Measurements from ENCODE around the gene VPS18. TPM values are rescaled to one million over a fixed set of nuclear protein-coding genes. Genes with fewer than 3 reads are reported as not detected.
A peak's percentile ranks its signal among the peaks of the same experiment; 100 is the strongest.
"Not testable (repeated sequence)": the region's sequence is repeated elsewhere in the genome, so short reads cannot be mapped to it uniquely, and the experiment has no call there.

Gene VPS18
- total RNA-seq, 2 donors from 2014 or later = 10.7 to 12.1 TPM

- Mint-ChIP-seq H3K4me1 (ENCODE audit: low read depth) (peaks cover 23% of the 10 kb centered on the region), H3K36me3 (ENCODE audit: insufficient read depth in 2 of 2) (no peaks in the 10 kb centered on the region), H3K9me3 (no peaks in the 10 kb centered on the region), H3K4me3 (no peak overlapping the region), H3K27ac (no peak overlapping the region), H3K27me3 (ENCODE audit: low read depth) (no peaks in the 10 kb centered on the region)
- DNase-seq (no peak), ATAC-seq (replicated peaks in 1 of 2) (no peak)
These were observed 37.5 kb upstream of the VPS18 start for GRCh38 chr15:40856746-40857145.

GRCh38 chr15:40857601-40858341 is 36.5 kb upstream of the VPS18 start:
- no peaks in the 10 kb centered on the region for H3K27me3 Mint-ChIP-seq (ENCODE audit: low read depth)
- H3K4me3 Mint-ChIP-seq = no peak overlapping the region
- H3K36me3 Mint-ChIP-seq (ENCODE audit: insufficient read depth in 2 of 2) = no peaks in the 10 kb centered on the region
- peaks cover 23% of the 10 kb centered on the region for H3K4me1 Mint-ChIP-seq (ENCODE audit: low read depth)
- ATAC-seq (replicated peaks in 1 of 2) (peak; percentile 86 to 88), DNase-seq (peak; percentile 81 to 88)
- H3K9me3 Mint-ChIP-seq = no peaks in the 10 kb centered on the region
- H3K27ac Mint-ChIP-seq = no peak overlapping the region

- Mint-ChIP-seq H3K27me3 (ENCODE audit: low read depth) (no peaks in the 10 kb centered on the region), H3K4me1 (ENCODE audit: low read depth) (peaks cover 23% of the 10 kb centered on the region), H3K4me3 (no peak overlapping the region), H3K36me3 (ENCODE audit: insufficient read depth in 2 of 2) (no peaks in the 10 kb centered on the region), H3K9me3 (no peaks in the 10 kb centered on the region), H3K27ac (no peak overlapping the region)
- no peak for DNase-seq
- no peak for ATAC-seq (replicated peaks in 1 of 2)
These were observed 35.5 kb upstream of the VPS18 start for GRCh38 chr15:40858706-40859105.

- DNase-seq = peak; percentile 88 to 89
- ATAC-seq (replicated peaks in 1 of 2) = peak; percentile 83 to 84
- peaks cover 23% of the 10 kb centered on the region for H3K4me1 Mint-ChIP-seq (ENCODE audit: low read depth)
- H3K4me3 Mint-ChIP-seq = no peak overlapping the region
- H3K36me3 Mint-ChIP-seq (ENCODE audit: insufficient read depth in 2 of 2) = no peaks in the 10 kb centered on the region
- H3K27ac Mint-ChIP-seq = no peak overlapping the region
- H3K9me3 Mint-ChIP-seq = no peaks in the 10 kb centered on the region
- H3K27me3 Mint-ChIP-seq (ENCODE audit: low read depth) = no peaks in the 10 kb centered on the region
These were observed 34.9 kb upstream of the VPS18 start for GRCh38 chr15:40859206-40859851.

GRCh38 chr15:40861147-40861546 is 33.1 kb upstream of the VPS18 start:
- not testable (repeated sequence) for DNase-seq; H3K4me3 Mint-ChIP-seq; ATAC-seq (replicated peaks in 1 of 2); H3K9me3 Mint-ChIP-seq; H3K36me3 Mint-ChIP-seq (ENCODE audit: insufficient read depth in 2 of 2); H3K27ac Mint-ChIP-seq; H3K27me3 Mint-ChIP-seq (ENCODE audit: low read depth)
- peaks cover 23% of the 10 kb centered on the region for H3K4me1 Mint-ChIP-seq (ENCODE audit: low read depth)

- ATAC-seq (replicated peaks in 1 of 2) (no peak), DNase-seq (no peak)
- Mint-ChIP-seq H3K27me3 (ENCODE audit: low read depth) (no peaks in the 10 kb centered on the region), H3K4me3 (no peak overlapping the region), H3K36me3 (ENCODE audit: insufficient read depth in 2 of 2) (no peaks in the 10 kb centered on the region), H3K4me1 (ENCODE audit: low read depth) (peaks cover 9% of the 10 kb centered on the region), H3K9me3 (no peaks in the 10 kb centered on the region), H3K27ac (no peak overlapping the region)
These were observed 30.5 kb upstream of the VPS18 start for GRCh38 chr15:40863660-40864270.

GRCh38 chr15:40867199-40867598 is 27.1 kb upstream of the VPS18 start:
- Mint-ChIP-seq H3K27me3 (ENCODE audit: low read depth) (no peaks in the 10 kb centered on the region), H3K9me3 (no peaks in the 10 kb centered on the region)

GRCh38 chr15:40869686-40870085 is 24.6 kb upstream of the VPS18 start:
- no peak for ATAC-seq (replicated peaks in 1 of 2)

More at GRCh38 chr15:40867199-40867598, 27.1 kb upstream of the VPS18 start:
- H3K4me1 Mint-ChIP-seq (ENCODE audit: low read depth) = peaks cover 4% of the 10 kb centered on the region
- DNase-seq = no peak
- no peak for ATAC-seq (replicated peaks in 1 of 2)
- no peak overlapping the region for H3K27ac Mint-ChIP-seq
- no peaks in the 10 kb centered on the region for H3K36me3 Mint-ChIP-seq (ENCODE audit: insufficient read depth in 2 of 2)
- no peak overlapping the region for H3K4me3 Mint-ChIP-seq

GRCh38 chr15:40870716-40871115 is 23.5 kb upstream of the VPS18 start:
- Mint-ChIP-seq H3K9me3 (no peaks in the 10 kb centered on the region), H3K4me1 (ENCODE audit: low read depth) (peaks cover 21% of the 10 kb centered on the region), H3K36me3 (ENCODE audit: insufficient read depth in 2 of 2) (no peaks in the 10 kb centered on the region), H3K4me3 (no peak overlapping the region), H3K27me3 (ENCODE audit: low read depth) (peaks cover 7% of the 10 kb centered on the region), H3K27ac (no peak overlapping the region)
- ATAC-seq (replicated peaks in 1 of 2) (no peak), DNase-seq (no peak)

More at GRCh38 chr15:40869686-40870085, 24.6 kb upstream of the VPS18 start:
- Mint-ChIP-seq H3K27me3 (ENCODE audit: low read depth) (peaks cover 7% of the 10 kb centered on the region), H3K27ac (no peak overlapping the region), H3K4me1 (ENCODE audit: low read depth) (peaks cover 21% of the 10 kb centered on the region), H3K9me3 (no peaks in the 10 kb centered on the region), H3K4me3 (no peak overlapping the region), H3K36me3 (ENCODE audit: insufficient read depth in 2 of 2) (no peaks in the 10 kb centered on the region)
- DNase-seq = no peak

- H3K4me3 Mint-ChIP-seq = peak overlapping the region; percentile 27 to 47
- ATAC-seq (replicated peaks in 1 of 2) (peak in 1 of 2 donors; percentile 13), DNase-seq (peak in 1 of 2 donors; percentile 21)
These were observed 22.3 kb upstream of the VPS18 start for GRCh38 chr15:40871749-40872617.

GRCh38 chr15:40872791-40873693 is 21.2 kb upstream of the VPS18 start:
- Mint-ChIP-seq H3K4me1 (ENCODE audit: low read depth) (peaks cover 21% of the 10 kb centered on the region), H3K36me3 (ENCODE audit: insufficient read depth in 2 of 2) (no peaks in the 10 kb centered on the region), H3K27ac (no peak overlapping the region), H3K4me3 (peak overlapping the region; percentile 79 to 83), H3K27me3 (ENCODE audit: low read depth) (peaks cover 7% of the 10 kb centered on the region), H3K9me3 (no peaks in the 10 kb centered on the region)
- no peak for ATAC-seq (replicated peaks in 1 of 2)
- DNase-seq = no peak

More at GRCh38 chr15:40871749-40872617, 22.3 kb upstream of the VPS18 start:
- H3K4me1 Mint-ChIP-seq (ENCODE audit: low read depth) = peaks cover 21% of the 10 kb centered on the region
- H3K36me3 Mint-ChIP-seq (ENCODE audit: insufficient read depth in 2 of 2) = no peaks in the 10 kb centered on the region
- H3K9me3 Mint-ChIP-seq = no peaks in the 10 kb centered on the region
- H3K27me3 Mint-ChIP-seq (ENCODE audit: low read depth) = peaks cover 7% of the 10 kb centered on the region
- no peak overlapping the region for H3K27ac Mint-ChIP-seq
